ENCODE measurements around the gene TOM1L2. TPM values are rescaled to one million over a fixed set of nuclear protein-coding genes. Genes with fewer than 3 reads are reported as not detected.

Gene TOM1L2
- polyA plus RNA-seq, 1 donor from 2014 or later = 40.9 TPM

DNA sequence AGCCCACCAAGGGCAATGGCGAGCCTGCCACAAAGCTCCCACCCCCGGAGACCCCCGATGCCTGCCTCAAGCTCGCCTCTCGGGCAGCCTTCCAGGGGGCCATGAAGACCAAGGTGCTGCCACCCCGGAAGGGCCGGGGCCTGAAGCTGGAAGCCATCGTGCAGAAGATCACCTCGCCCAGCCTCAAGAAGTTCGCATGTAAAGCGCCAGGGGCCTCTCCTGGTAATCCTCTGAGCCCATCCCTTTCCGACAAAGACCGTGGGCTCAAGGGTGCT is 175.5 kb downstream of the TOM1L2 start:
- Histone ChIP-seq H3K9me2 (ENCODE audit: insufficient read depth, low read length) (no peaks in the 10 kb centered on the region), H4K20me1 (ENCODE audit: insufficient read depth) (peaks cover 15% of the 10 kb centered on the region), H3K79me2 (replicated peaks; ENCODE audit: insufficient read depth, low read length) (peaks cover 62% of the 10 kb centered on the region), H3K9ac (ENCODE audit: low read length) (no peak overlapping the region), H2AFZ (ENCODE audit: low read depth, low read length) (no peak overlapping the region), H3K27ac (ENCODE audit: low read length) (peak overlapping the region; percentile 87), H3K36me3 (ENCODE audit: insufficient read depth, low read length) (peaks cover 17% of the 10 kb centered on the region), H3K9me3 (ENCODE audit: low read length) (no peaks in the 10 kb centered on the region), H3F3A (ENCODE audit: insufficient read depth, low read length, poor library complexity, severe bottlenecking) (peaks cover 4% of the 10 kb centered on the region), H3K27me3 (ENCODE audit: insufficient read depth, low read depth, low read length) (no peaks in the 10 kb centered on the region), H3K4me2 (ENCODE audit: low read length) (no peak overlapping the region), H3K4me3 (ENCODE audit: low read length) (no peak overlapping the region)
- TF ChIP-seq POLR2AphosphoS5 (IDR thresholded peaks at IDR 0.05) (no peak), TAF1 (IDR thresholded peaks at IDR 0.05; ENCODE audit: low read depth) (no peak), MXI1 (conservative IDR thresholded peaks at IDR 0.05; ENCODE audit: poor library complexity, severe bottlenecking) (no peak), EP300 (conservative IDR thresholded peaks at IDR 0.05; ENCODE audit: poor library complexity, severe bottlenecking) (no peak), EZH2 (IDR thresholded peaks at IDR 0.05; ENCODE audit: borderline replicate concordance, insufficient read depth, low read length, poor library complexity, severe bottlenecking) (no peak), RAD21 (conservative IDR thresholded peaks at IDR 0.05) (no peak), SMC3 (conservative IDR thresholded peaks at IDR 0.05; ENCODE audit: poor library complexity) (no peak)
- TF ChIP-seq, protein P1, sequence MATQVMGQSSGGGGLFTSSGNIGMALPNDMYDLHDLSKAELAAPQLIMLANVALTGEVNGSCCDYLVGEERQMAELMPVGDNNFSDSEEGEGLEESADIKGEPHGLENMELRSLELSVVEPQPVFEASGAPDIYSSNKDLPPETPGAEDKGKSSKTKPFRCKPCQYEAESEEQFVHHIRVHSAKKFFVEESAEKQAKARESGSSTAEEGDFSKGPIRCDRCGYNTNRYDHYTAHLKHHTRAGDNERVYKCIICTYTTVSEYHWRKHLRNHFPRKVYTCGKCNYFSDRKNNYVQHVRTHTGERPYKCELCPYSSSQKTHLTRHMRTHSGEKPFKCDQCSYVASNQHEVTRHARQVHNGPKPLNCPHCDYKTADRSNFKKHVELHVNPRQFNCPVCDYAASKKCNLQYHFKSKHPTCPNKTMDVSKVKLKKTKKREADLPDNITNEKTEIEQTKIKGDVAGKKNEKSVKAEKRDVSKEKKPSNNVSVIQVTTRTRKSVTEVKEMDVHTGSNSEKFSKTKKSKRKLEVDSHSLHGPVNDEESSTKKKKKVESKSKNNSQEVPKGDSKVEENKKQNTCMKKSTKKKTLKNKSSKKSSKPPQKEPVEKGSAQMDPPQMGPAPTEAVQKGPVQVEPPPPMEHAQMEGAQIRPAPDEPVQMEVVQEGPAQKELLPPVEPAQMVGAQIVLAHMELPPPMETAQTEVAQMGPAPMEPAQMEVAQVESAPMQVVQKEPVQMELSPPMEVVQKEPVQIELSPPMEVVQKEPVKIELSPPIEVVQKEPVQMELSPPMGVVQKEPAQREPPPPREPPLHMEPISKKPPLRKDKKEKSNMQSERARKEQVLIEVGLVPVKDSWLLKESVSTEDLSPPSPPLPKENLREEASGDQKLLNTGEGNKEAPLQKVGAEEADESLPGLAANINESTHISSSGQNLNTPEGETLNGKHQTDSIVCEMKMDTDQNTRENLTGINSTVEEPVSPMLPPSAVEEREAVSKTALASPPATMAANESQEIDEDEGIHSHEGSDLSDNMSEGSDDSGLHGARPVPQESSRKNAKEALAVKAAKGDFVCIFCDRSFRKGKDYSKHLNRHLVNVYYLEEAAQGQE (IDR thresholded peaks at IDR 0.05; ENCODE audit: borderline replicate concordance) = no peak
- TF ChIP-seq, protein P2, sequence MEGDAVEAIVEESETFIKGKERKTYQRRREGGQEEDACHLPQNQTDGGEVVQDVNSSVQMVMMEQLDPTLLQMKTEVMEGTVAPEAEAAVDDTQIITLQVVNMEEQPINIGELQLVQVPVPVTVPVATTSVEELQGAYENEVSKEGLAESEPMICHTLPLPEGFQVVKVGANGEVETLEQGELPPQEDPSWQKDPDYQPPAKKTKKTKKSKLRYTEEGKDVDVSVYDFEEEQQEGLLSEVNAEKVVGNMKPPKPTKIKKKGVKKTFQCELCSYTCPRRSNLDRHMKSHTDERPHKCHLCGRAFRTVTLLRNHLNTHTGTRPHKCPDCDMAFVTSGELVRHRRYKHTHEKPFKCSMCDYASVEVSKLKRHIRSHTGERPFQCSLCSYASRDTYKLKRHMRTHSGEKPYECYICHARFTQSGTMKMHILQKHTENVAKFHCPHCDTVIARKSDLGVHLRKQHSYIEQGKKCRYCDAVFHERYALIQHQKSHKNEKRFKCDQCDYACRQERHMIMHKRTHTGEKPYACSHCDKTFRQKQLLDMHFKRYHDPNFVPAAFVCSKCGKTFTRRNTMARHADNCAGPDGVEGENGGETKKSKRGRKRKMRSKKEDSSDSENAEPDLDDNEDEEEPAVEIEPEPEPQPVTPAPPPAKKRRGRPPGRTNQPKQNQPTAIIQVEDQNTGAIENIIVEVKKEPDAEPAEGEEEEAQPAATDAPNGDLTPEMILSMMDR (IDR thresholded peaks at IDR 0.05; ENCODE audit: poor library complexity, severe bottlenecking) = no peak

DNA sequence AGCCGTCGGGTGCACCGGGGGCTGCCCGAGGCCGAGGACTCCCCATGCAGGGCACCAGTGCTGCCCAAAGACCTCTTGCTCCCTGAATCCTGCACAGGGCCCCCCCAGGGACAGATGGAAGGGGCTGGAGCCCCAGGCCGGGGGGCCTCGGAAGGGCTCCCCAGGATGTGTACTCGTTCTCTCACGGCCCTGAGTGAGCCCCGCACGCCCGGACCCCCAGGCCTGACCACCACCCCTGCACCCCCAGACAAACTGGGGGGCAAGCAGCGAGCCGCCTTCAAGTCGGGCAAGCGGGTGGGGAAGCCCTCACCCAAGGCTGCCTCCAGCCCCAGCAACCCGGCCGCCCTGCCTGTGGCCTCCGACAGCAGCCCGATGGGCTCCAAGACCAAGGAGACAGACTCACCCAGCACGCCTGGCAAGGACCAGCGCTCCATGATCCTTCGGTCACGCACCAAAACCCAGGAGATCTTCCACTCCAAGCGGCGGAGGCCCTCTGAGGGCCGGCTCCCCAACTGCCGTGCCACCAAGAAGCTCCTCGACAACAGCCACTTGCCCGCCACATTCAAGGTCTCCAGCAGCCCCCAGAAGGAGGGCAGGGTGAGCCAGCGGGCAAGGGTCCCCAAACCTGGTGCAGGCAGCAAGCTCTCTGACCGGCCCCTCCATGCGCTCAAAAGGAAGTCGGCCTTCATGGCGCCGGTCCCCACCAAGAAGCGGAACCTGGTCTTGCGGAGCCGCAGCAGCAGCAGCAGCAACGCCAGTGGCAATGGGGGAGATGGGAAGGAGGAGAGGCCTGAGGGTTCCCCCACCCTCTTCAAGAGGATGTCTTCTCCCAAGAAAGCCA is 176.0 kb downstream of the TOM1L2 start:
- Histone ChIP-seq H3K4me3 (ENCODE audit: low read length) (no peak overlapping the region), H2AFZ (ENCODE audit: low read depth, low read length) (no peak overlapping the region), H3K4me2 (ENCODE audit: low read length) (no peak overlapping the region), H3K9ac (ENCODE audit: low read length) (no peak overlapping the region), H3K27me3 (ENCODE audit: insufficient read depth, low read depth, low read length) (no peaks in the 10 kb centered on the region), H3K79me2 (replicated peaks; ENCODE audit: insufficient read depth, low read length) (peaks cover 64% of the 10 kb centered on the region), H3F3A (ENCODE audit: insufficient read depth, low read length, poor library complexity, severe bottlenecking) (peaks cover 4% of the 10 kb centered on the region), H3K9me3 (ENCODE audit: low read length) (no peaks in the 10 kb centered on the region), H4K20me1 (ENCODE audit: insufficient read depth) (peaks cover 10% of the 10 kb centered on the region), H3K36me3 (ENCODE audit: insufficient read depth, low read length) (peaks cover 17% of the 10 kb centered on the region), H3K9me2 (ENCODE audit: insufficient read depth, low read length) (no peaks in the 10 kb centered on the region), H3K27ac (ENCODE audit: low read length) (peak overlapping the region; percentile 87)
- TF ChIP-seq TAF1 (IDR thresholded peaks at IDR 0.05; ENCODE audit: low read depth) (no peak), POLR2AphosphoS5 (IDR thresholded peaks at IDR 0.05) (no peak), SMC3 (conservative IDR thresholded peaks at IDR 0.05; ENCODE audit: poor library complexity) (no peak), MXI1 (conservative IDR thresholded peaks at IDR 0.05; ENCODE audit: poor library complexity, severe bottlenecking) (no peak), RAD21 (conservative IDR thresholded peaks at IDR 0.05) (no peak), EP300 (conservative IDR thresholded peaks at IDR 0.05; ENCODE audit: poor library complexity, severe bottlenecking) (no peak), EZH2 (IDR thresholded peaks at IDR 0.05; ENCODE audit: borderline replicate concordance, insufficient read depth, low read length, poor library complexity, severe bottlenecking) (no peak)
- TF ChIP-seq, protein P1 (IDR thresholded peaks at IDR 0.05; ENCODE audit: borderline replicate concordance) = no peak
- TF ChIP-seq, protein P2 (IDR thresholded peaks at IDR 0.05; ENCODE audit: poor library complexity, severe bottlenecking) = no peak

Data from neural cell (in vitro differentiated cells).